Rectal smooth muscle tissue (tissue), 1 donor: Measurements from ENCODE around the gene RTTN.
"Not testable (repeated sequence)": the region's sequence is repeated elsewhere in the genome, so short reads cannot be mapped to it uniquely, and the experiment has no call there.

ENCODE experiments used
- H3K27ac ChIP-seq: one replicate; pipeline ENCODE4 v1.7.0; 2013; ENCODE audit warnings: low read depth, low read length, inconsistent platforms
- H3K27me3 ChIP-seq: one replicate; pipeline ENCODE4 v1.7.0; 2013; ENCODE audit warnings: low read length; ENCODE audit not compliant: control insufficient read depth, insufficient read depth
- H3K36me3 ChIP-seq: one replicate; pipeline ENCODE4 v1.7.0; 2013; ENCODE audit warnings: low read length; ENCODE audit not compliant: control insufficient read depth, insufficient read depth
- H3K4me1 ChIP-seq: one replicate; pipeline ENCODE4 v1.7.0; 2013; ENCODE audit warnings: low read length; ENCODE audit not compliant: control insufficient read depth, insufficient read depth
- H3K4me3 ChIP-seq: one replicate; pipeline ENCODE4 v1.7.0; 2013; ENCODE audit warnings: low read length
- H3K9ac ChIP-seq: one replicate; pipeline ENCODE4 v1.7.0; 2013; ENCODE audit warnings: low read length

The RTTN gene, protein sequence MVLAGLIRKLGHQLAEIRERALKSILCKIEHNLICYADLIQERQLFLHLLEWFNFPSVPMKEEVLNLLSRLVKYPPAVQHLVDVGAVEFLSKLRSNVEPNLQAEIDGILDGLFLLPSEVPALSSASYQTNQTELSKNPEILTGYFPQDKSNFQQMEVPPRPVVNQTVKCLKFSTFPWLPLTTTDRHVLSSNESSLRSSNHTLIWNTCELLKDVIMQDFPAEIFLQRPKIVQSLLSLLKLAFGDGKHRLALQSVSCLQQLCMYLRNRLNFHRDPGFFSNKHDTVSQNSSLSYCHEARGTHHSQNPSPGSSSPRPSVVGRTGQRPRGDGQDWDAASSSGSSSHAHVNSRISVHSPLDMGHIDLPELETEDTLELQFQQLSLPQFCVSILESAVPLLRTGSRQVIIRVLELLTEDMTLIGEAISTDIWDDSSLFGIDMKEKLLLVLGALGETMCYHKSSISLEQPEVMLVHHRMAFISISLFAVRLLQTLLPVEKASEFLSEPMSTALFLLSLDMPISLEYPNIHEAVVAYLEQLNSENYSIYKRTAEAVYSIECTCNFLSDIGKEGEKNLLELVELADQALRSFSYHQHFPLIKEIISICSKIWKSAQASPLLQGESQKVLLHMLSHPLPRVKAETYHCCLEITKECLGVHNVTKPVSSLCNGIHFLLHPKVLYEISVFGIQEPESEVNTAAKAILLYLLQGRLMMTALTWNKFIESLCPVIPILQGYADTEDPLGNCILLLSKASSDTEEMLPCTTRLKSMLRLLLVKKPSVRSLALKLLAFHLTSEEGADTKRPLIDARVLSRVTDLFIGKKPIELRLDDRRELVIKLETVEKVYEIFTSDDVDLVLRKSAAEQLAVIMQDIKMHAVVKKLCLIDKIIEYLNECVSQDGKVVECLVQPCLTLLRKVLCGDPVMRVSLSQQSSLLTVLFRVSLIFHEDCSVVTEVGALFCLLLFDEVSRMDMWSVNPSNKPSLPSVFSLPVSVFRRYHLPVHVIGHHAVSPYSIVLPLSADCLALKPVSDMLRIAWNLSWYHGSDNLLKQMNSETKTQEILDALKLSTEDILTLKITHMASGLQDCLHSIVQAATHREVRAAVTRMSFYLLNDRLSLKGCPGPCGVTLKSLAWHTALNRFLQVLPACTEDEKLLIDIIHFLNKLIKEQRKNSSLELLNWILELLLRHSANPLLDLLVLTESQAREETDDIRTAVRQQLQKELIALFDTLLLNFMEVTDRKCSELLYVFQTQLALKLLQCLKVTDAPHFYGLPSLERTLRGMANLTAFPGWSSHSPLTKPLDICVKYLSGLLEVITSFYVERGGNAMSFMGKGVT (N-terminal part only)

DNA sequence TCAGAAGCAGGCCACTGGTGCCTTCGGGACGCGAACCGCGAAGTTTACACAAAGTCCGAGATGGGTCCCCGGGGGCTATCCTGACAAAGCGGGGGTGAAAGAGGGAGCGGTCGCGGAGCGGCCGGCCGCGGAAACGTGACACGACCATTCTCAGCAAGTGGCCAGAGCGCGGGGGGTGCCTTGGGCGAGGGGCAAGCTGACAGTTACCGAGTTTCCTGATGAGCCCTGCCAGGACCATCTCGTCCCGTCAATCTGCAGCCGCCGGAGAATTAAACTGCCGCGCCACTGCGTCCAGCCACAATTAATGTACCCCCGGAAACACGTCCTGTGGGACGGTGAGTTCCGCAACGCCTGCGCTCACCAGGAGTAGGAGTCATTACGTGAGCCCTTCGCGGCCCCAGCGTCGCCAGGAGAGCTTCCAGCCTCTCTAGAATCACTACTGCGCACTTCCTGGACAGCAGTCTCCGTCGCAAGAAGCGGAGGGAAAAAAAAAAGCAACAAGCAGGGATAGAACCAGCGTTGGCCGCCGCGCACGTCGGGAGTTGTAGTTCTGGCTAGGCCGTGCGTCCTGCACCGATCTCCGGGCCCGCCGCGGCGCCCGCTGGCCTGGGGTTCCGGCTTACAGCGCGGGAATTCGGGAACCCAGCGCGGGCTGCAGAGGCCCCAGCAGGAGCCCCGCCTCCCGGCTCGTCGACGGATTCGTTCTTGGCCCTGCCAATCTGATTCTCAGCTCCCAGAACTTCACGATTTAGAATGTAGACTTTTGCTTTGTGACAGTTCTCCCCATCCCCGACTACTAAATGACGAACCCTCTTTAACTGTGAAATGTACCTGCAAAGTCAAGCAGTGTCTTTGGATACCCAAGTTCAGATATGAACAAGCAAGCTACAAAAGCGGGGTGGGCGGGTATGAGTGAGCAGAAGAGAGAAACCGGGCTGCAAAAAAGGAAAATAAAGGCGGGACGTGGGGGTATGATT lies at the start of gene RTTN:
Gene RTTN, minus strand, starts transcription at position 267 of the 977 bp plus-strand sequence. Its CDS starts 29 bp downstream, at position 238.
- peak within 1 kb of the TSS; percentile 95 for H3K4me3 ChIP-seq
- no peaks in the 10 kb centered on the region for H3K27me3 ChIP-seq
- peak within 1 kb of the TSS; percentile 98 for H3K27ac ChIP-seq
- no peaks in the 10 kb centered on the region for H3K36me3 ChIP-seq
- H3K4me1 ChIP-seq: peaks cover 3% of the 10 kb centered on the region
- H3K9ac ChIP-seq: peak within 1 kb of the TSS; percentile 89

DNA sequence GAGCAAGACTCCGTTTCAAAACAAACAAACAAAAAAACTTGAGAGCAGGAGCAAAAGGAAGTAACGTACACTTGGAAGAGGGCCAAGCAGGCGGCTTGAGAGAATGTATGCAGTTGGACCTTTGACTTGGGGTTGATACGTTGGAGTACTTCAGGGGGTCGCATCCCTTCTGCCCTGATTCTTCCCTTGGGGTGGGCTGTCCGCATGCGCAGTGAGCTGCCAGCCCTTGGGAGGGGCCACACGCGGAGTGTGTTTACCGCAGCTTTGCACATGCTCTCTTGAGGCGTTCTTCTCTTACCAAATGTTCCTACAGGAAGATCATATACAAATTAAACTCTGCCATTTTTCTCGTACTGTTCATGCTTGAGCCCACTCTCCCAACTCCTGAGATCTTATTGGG lies 45.3 kb upstream of the RTTN start:
- Histone ChIP-seq H3K4me3 (no peak overlapping the region), H3K4me1 (peaks cover 8% of the 10 kb centered on the region), H3K9ac (no peak overlapping the region), H3K27ac (no peak overlapping the region), H3K36me3 (no peaks in the 10 kb centered on the region), H3K27me3 (no peaks in the 10 kb centered on the region)

DNA sequence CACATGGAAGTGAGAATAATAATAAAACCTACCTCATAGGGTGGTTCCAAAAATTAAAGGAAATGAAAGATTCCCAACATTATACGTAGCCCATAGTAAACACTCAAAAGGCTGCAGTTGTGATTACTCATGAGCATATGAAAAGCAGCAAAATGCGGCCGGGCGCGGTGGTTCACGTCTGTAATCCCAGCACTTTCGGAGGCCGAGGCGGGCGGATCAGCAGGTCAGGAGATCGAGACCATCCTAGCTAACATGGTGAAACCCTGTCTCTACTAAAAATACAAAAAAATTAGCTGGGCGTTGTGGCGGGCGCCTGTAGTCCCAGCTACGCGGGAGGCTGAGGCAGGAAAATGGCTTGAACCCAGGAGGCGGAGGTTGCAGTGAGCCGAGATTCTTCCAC lies 44.4 kb upstream of the RTTN start:
- not testable (repeated sequence) for H3K36me3 ChIP-seq, H3K9ac ChIP-seq, H3K4me3 ChIP-seq, H3K4me1 ChIP-seq, H3K27me3 ChIP-seq, H3K27ac ChIP-seq

DNA sequence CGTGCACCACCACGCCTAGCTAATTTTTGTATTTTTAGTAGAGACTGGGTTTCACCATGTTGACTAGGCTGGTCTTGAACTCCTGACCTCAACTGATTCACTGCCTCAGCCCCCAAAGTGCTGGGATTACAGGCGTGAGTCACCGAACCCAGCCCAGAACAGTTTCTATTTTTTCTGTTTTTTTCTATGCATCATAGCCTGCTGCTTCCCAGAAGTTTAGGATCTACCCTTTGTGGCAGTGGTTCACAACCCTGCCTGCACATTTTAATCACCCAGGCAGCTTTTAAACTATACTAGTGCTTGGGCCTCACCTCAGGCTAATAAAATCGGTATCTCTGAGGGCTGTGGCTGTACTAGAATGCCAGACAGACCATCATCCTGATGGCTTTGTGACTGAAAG lies 43.6 kb upstream of the RTTN start:
- H3K36me3 ChIP-seq: no peaks in the 10 kb centered on the region
- H3K27me3 ChIP-seq: no peaks in the 10 kb centered on the region
- H3K4me3 ChIP-seq: no peak overlapping the region
- H3K9ac ChIP-seq: no peak overlapping the region
- peaks cover 8% of the 10 kb centered on the region for H3K4me1 ChIP-seq
- no peak overlapping the region for H3K27ac ChIP-seq

DNA sequence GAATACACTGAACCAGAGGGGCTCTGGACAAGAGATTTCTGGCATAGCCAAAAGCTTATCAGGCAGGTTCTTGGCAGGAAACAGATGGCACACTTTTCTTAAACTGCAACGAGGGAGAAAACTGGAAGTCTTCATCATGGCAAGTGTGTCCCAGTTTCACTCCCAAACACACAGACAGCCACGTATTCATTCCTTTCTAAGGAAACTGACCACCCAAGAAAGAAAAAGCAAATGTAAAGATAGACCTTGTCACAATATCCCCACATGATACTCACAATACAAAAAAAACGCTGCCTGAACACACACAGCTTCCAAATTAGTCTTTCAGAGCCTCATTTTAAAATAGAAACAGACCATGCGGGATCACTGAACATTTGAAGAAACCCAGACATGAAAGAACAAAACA lies 40.6 kb upstream of the RTTN start:
- Histone ChIP-seq H3K4me3 (no peak overlapping the region), H3K9ac (no peak overlapping the region), H3K4me1 (peaks cover 8% of the 10 kb centered on the region), H3K36me3 (no peaks in the 10 kb centered on the region), H3K27ac (peak overlapping the region; percentile 55), H3K27me3 (no peaks in the 10 kb centered on the region)

DNA sequence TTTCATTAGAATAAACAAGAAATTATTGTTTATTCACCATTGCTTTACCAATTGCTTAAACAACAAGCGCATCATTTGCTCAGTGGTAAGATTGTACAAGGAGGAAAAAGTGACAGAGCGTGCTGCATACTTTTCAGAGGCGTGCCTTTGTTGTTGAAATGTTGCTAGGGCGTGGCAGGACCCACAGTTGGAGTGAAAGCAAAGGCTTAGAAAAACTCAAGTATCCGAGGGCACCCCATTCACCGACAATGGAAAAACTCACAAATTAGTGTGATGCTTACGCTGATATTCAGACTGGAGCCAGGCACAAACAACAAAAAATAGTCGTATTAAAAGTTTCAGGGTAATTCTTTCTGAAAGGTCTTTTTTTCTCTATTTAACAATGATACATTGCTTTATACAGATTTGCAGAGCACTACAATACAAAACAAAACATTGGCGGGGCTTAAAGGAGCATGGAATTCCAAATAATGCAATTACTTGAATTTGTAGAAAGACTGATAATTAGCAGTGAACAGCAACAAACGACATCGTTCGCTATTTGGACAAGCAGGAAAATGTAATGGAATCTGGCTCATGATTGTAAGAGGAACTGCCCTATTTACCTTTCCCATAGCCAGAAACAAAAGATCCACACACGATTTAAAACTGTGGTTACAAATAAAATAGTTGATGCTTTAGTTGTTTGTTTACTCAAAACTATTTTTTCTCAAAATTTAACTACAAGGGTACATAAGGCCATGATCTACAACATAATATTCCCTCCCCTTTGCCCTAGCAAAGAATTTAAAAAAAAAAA lies 37.8 kb upstream of the RTTN start:
- no peak overlapping the region for H3K9ac ChIP-seq

DNA sequence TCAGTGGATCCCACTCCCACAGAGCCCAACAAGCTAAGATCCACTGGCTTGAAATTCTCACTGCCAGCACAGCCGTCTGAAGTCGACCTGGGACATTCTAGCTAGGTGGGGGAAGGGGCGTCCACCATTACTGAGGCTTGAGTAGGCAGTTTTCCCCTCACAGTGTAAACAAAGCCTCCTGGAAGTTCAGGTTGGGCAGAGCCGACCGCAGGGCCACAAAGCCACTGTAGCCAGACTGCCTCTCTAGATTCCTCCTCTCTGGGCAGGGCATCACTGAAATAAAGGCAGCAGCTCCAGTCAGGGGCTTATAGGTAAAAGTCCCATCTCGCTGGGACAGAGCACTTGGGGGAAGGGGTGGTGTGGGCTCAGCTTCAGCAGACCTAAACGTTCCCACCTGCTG lies 31.4 kb upstream of the RTTN start:
- H3K27ac ChIP-seq, H3K27me3 ChIP-seq, H3K9ac ChIP-seq, H3K36me3 ChIP-seq, H3K4me3 ChIP-seq, H3K4me1 ChIP-seq: not testable (repeated sequence)

More for the DNA sequence above, 37.8 kb upstream of the RTTN start:
- Histone ChIP-seq H3K36me3 (no peaks in the 10 kb centered on the region), H3K4me1 (peaks cover 8% of the 10 kb centered on the region), H3K27ac (no peak overlapping the region), H3K27me3 (no peaks in the 10 kb centered on the region), H3K4me3 (no peak overlapping the region)

DNA sequence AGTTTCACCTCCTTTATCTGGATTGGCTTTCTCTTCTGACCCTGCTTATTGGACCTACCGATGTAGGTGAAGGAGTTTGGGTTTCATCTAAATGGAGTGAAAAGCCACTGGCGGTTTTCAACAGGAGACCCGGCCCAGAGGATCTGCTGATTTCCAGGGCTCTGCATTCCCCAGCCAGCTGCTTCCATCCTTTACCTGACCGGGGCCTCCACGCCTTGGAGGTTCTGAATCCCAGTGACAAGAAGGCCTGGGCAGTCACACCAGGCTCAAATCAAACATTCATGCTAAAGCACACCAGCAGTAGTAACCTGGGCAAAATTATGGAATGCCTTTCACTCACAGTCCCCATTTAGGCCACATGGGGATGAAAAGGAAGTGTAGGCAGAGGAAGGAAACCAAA lies 30.0 kb upstream of the RTTN start:
- Histone ChIP-seq H3K27ac (no peak overlapping the region), H3K27me3 (no peaks in the 10 kb centered on the region), H3K9ac (no peak overlapping the region), H3K4me3 (no peak overlapping the region), H3K36me3 (no peaks in the 10 kb centered on the region), H3K4me1 (no peaks in the 10 kb centered on the region)

DNA sequence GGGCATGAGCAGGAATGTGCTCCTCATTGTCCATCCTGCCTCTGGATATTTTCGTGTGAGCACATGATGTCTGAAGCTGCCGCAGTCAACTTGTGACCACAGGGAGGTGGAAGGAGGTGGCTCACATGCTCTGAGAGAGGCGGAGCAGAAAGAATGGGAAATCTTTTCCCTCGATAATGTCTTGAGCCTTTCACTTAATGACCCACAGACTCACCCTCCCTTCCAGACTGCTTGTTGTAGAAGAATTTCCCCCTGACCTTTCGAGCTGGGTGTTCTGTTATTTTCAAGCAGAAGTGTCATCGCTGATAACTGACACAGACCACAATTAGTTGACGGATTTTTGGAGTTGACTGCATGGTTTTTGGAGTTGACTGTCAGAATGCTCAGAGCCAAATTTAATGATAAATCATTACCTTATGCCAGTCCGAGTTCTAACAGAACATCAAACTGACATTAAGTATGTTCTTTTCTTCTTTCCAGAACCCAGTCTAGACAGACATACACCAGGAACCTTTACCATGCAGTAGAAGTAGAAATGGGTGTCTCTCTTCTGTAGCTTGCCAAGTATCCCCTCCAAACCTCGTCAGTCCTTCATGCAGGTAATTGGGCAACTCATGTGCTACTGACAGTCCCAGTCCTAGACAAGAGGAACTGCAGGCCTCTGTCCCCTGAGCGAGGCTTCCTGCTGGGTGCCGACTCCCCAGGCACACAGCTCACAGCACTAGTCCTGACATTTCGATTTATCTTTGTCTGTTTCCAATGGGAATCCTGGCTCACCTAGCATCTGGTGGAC lies 29.4 kb upstream of the RTTN start:
- Histone ChIP-seq H3K4me3 (no peak overlapping the region), H3K27me3 (no peaks in the 10 kb centered on the region), H3K27ac (no peak overlapping the region), H3K36me3 (no peaks in the 10 kb centered on the region), H3K9ac (no peak overlapping the region), H3K4me1 (no peaks in the 10 kb centered on the region)

DNA sequence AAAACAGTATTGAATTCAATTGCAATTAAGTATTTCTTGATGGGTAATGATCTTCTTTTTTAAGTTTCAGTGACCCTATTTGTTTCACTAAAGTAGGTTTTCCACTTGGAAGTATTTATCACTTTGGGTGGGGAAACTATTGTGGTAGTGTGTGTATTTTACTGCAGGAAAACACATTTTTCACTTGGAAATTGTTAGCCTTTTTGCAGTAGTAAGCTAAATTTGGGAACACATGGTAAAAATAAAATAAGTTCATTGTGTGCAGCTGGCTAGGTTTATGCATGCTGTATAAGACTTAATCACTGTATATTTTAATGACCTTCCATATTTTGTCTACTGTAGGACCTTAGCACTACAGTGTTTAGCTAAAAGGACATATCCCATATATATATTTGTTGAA lies 28.5 kb upstream of the RTTN start:
- no peaks in the 10 kb centered on the region for H3K36me3 ChIP-seq
- no peak overlapping the region for H3K4me3 ChIP-seq
- H3K27me3 ChIP-seq: no peaks in the 10 kb centered on the region
- no peak overlapping the region for H3K27ac ChIP-seq
- no peak overlapping the region for H3K9ac ChIP-seq
- no peaks in the 10 kb centered on the region for H3K4me1 ChIP-seq
